Measurements from ENCODE around the gene CEP164. TPM values are rescaled to one million over a fixed set of nuclear protein-coding genes. Genes with fewer than 3 reads are reported as not detected.

CEP164 gene
- total RNA-seq, 4 donors from 2014 or later: 10.0 to 20.2 (median 15.4) TPM

GRCh38 chr11:117414724-117415123 is 87.1 kb downstream of the CEP164 start:
- no peak for DNase-seq
- 40 to 85% methylated on average over 1 to 6 of the region's 6 CpGs for WGBS, 2 donors (ENCODE audit: low coverage in 1 of 2)
- Histone ChIP-seq H3K9me3 (no peaks in the 10 kb centered on the region), H3K27ac (no peak overlapping the region), H3K27me3 (no peaks in the 10 kb centered on the region), H3K4me3 (no peak overlapping the region), H3K36me3 (no peaks in the 10 kb centered on the region), H3K4me1 (no peaks in the 10 kb centered on the region)
- TF ChIP-seq CTCF (IDR thresholded peaks at IDR 0.05): no peak
- no peak for TF ChIP-seq POLR2AphosphoS5 (IDR thresholded peaks at IDR 0.05)
- TF ChIP-seq EP300 (IDR thresholded peaks at IDR 0.05; ENCODE audit: low read depth): no peak
- no peak for TF ChIP-seq POLR2A (IDR thresholded peaks at IDR 0.05)
- in situ Hi-C loops (cut with MboI; ENCODE audit: low pct_ligation_motif_present in 1 of 4, low pct_unique_long_range_greater_than_20kb in 1 of 4, low sequenced_read_pairs in 3 of 4): no loop called here
- intact Hi-C loops (cut with DNase I; ENCODE audit: low total_unique reads): no loop called here

GRCh38 chr11:117415358-117415896 is 87.8 kb downstream of the CEP164 start:
- no peak overlapping the region for H3K4me3 ChIP-seq
- no peak for DNase-seq
- intact Hi-C loops (cut with DNase I; ENCODE audit: low total_unique reads) (no loop called here), in situ Hi-C loops (cut with MboI; ENCODE audit: low pct_ligation_motif_present in 1 of 4, low pct_unique_long_range_greater_than_20kb in 1 of 4, low sequenced_read_pairs in 3 of 4) (no loop called here)
- H3K36me3 ChIP-seq: no peaks in the 10 kb centered on the region
- H3K4me1 ChIP-seq: no peaks in the 10 kb centered on the region
- TF ChIP-seq EP300 (IDR thresholded peaks at IDR 0.05; ENCODE audit: low read depth): no peak
- TF ChIP-seq CTCF (IDR thresholded peaks at IDR 0.05): no peak
- no peak overlapping the region for H3K27ac ChIP-seq
- H3K27me3 ChIP-seq: no peaks in the 10 kb centered on the region
- WGBS, 2 donors (ENCODE audit: low coverage in 1 of 2): 80% methylated on average over 8 of the region's 8 CpGs; no CpG with 5 or more reads in 1 of the 2 donors
- H3K9me3 ChIP-seq: no peaks in the 10 kb centered on the region

GRCh38 chr11:117417342-117417741 is 89.7 kb downstream of the CEP164 start:
- no peak for DNase-seq
- Histone ChIP-seq H3K4me1 (no peaks in the 10 kb centered on the region), H3K27ac (no peak overlapping the region), H3K9me3 (no peaks in the 10 kb centered on the region), H3K4me3 (no peak overlapping the region), H3K27me3 (no peaks in the 10 kb centered on the region), H3K36me3 (no peaks in the 10 kb centered on the region)
- in situ Hi-C loops (cut with MboI; ENCODE audit: low pct_ligation_motif_present in 1 of 4, low pct_unique_long_range_greater_than_20kb in 1 of 4, low sequenced_read_pairs in 3 of 4): no loop called here
- 60 to 64% methylated on average over 2 to 6 of the region's 6 CpGs for WGBS, 2 donors (ENCODE audit: low coverage in 1 of 2)
- intact Hi-C loops (cut with DNase I; ENCODE audit: low total_unique reads): no loop called here
- TF ChIP-seq POLR2AphosphoS5 (IDR thresholded peaks at IDR 0.05) (no peak), POLR2A (IDR thresholded peaks at IDR 0.05) (no peak), CTCF (IDR thresholded peaks at IDR 0.05) (no peak), EP300 (IDR thresholded peaks at IDR 0.05; ENCODE audit: low read depth) (no peak)

GRCh38 chr11:117417856-117418255 is 90.2 kb downstream of the CEP164 start:
- Histone ChIP-seq H3K9me3 (no peaks in the 10 kb centered on the region), H3K4me3 (no peak overlapping the region), H3K27ac (no peak overlapping the region), H3K4me1 (no peaks in the 10 kb centered on the region), H3K36me3 (no peaks in the 10 kb centered on the region), H3K27me3 (no peaks in the 10 kb centered on the region)
- intact Hi-C loops (cut with DNase I; ENCODE audit: low total_unique reads) (no loop called here), in situ Hi-C loops (cut with MboI; ENCODE audit: low pct_ligation_motif_present in 1 of 4, low pct_unique_long_range_greater_than_20kb in 1 of 4, low sequenced_read_pairs in 3 of 4) (no loop called here)
- 88% methylated on average over 6 to 12 of the region's 12 CpGs for WGBS, 2 donors (ENCODE audit: low coverage in 1 of 2)
- DNase-seq: no peak
- TF ChIP-seq POLR2A (IDR thresholded peaks at IDR 0.05): no peak
- TF ChIP-seq CTCF (IDR thresholded peaks at IDR 0.05): no peak

All from transverse colon (tissue), 4 donors.